Fibroblast of lung (primary cell): ENCODE results near the gene RALGPS2. TPM values are rescaled to one million over a fixed set of nuclear protein-coding genes. Genes with fewer than 3 reads are reported as not detected.

Source experiments
- DNase-seq, 2 donors: peaks; one replicate each; pipeline versions ENCODE4 v3.0.0 to v3.0.0-alpha.2; 2010; ENCODE audit warnings: low read depth in 2 of 2
- H2AFZ ChIP-seq: 2 replicates; pipeline ENCODE4 v1.5.1; 2012; ENCODE audit warnings: low read length, control low read depth, inconsistent platforms
- H3K27ac ChIP-seq: 2 replicates; pipeline ENCODE4 v1.5.1; 2011; ENCODE audit warnings: low read length, control low read depth; ENCODE audit not compliant: insufficient read depth
- H3K27me3 ChIP-seq: 2 replicates; pipeline ENCODE4 v1.5.1; 2011; ENCODE audit warnings: mild to moderate bottlenecking, low read length; ENCODE audit not compliant: control insufficient read depth, insufficient read depth
- H3K36me3 ChIP-seq: 2 replicates; pipeline ENCODE4 v1.5.1; 2011; ENCODE audit warnings: low read length; ENCODE audit not compliant: control insufficient read depth, insufficient read depth
- H3K4me1 ChIP-seq: 2 replicates; pipeline ENCODE4 v1.5.1; 2011; ENCODE audit warnings: low read length; ENCODE audit not compliant: control insufficient read depth, insufficient read depth; ENCODE audit errors: extremely low read depth
- H3K4me2 ChIP-seq: 2 replicates; pipeline ENCODE4 v1.5.1; 2011; ENCODE audit warnings: low read length, control low read depth; ENCODE audit not compliant: insufficient read depth; ENCODE audit errors: extremely low read depth
- H3K4me3 ChIP-seq, 4 experiments: fragments of 200-600 bp in 1 of 4; sonication (generic) in 1 of 4; replicated peaks in 1 of 4; 2 replicates each; pipeline ENCODE4 v1.5.1; 2011 to 2016; ENCODE audit warnings: low read length in 4 of 4, low read depth in 3 of 4, mild to moderate bottlenecking in 3 of 4, control low read depth in 2 of 4, inconsistent platforms in 1 of 4, mixed read lengths in 1 of 4; ENCODE audit not compliant: insufficient read depth in 1 of 4; ENCODE audit errors: control extremely low read depth in 1 of 4
- H3K79me2 ChIP-seq: 2 replicates; pipeline ENCODE4 v1.5.1; 2012; ENCODE audit warnings: mild to moderate bottlenecking, low read length, inconsistent platforms; ENCODE audit not compliant: control insufficient read depth, insufficient read depth
- H3K9ac ChIP-seq: 2 replicates; pipeline ENCODE4 v1.5.1; 2011; ENCODE audit warnings: mild to moderate bottlenecking, low read length, control low read depth; ENCODE audit not compliant: insufficient read depth
- H3K9me3 ChIP-seq: 2 replicates; pipeline ENCODE4 v1.5.1; 2012; ENCODE audit warnings: low read depth, low read length; ENCODE audit not compliant: control insufficient read depth, insufficient read depth
- H4K20me1 ChIP-seq: 2 replicates; pipeline ENCODE4 v1.5.1; 2011; ENCODE audit warnings: low read length; ENCODE audit not compliant: control insufficient read depth, insufficient read depth; ENCODE audit errors: extremely low read depth
- EZH2 ChIP-seq: IDR thresholded peaks from 2 replicates; pipeline ENCODE4 v1.5.1; 2012; ENCODE audit warnings: low read length, control low read depth, mild to moderate bottlenecking; ENCODE audit errors: missing control alignments
- polyA plus RNA-seq, 2 donors: library from polyadenylated mRNA; depleted of rRNA in 1 of 2; stranded (reverse) in 1 of 2; unstranded in 1 of 2; fragments of >200 nt; gene quantifications; 2 replicates each; pipeline ENCODE4 v1.2.1, GENCODE V29; 2011 to 2012; ENCODE audit warnings: missing spikeins in 1 of 2
- total RNA-seq: library from RNA; depleted of rRNA; stranded (reverse); fragments of >200 nt; gene quantifications from 2 replicates; pipeline ENCODE4 v1.2.1, GENCODE V29; 2014
- TF ChIP-seq, protein P1 (sequence below), 2 donors: IDR thresholded peaks in 1 of 2; conservative IDR thresholded peaks in 1 of 2; 1 replicate in 1 of 2; 2 replicates in 1 of 2; pipeline ENCODE4 v1.5.1; 2011 to 2012; ENCODE audit warnings: low read length in 2 of 2, control low read depth in 1 of 2, inconsistent platforms in 1 of 2, low read depth in 1 of 2, mild to moderate bottlenecking in 1 of 2

RALGPS2 gene
- total and polyA plus RNA-seq, 2 donors (not counting 1 experiment from before 2014, with no cell fraction given): 53.8 to 69.7 TPM

DNA sequence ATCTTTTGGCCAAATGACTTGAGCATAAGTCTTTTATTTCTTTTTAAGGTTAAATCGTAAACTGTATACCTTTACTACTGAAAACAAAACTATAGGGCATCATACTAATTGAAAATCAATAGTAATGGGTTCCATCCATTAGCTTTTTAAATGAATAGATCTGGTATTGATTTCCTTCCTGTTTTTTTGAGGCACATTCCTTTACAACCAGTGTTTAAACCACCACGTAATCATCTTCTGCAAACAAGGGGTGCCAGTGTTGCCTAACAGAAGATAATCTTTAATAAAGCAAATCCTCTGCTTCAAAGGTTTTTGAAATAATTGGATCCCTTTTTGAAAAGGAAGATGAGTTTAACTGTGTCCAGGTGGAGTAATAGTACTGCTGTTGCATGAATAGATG lies 194.5 kb downstream of the RALGPS2 start:
- H3K9me3 ChIP-seq: no peaks in the 10 kb centered on the region
- no peaks in the 10 kb centered on the region for H3K27me3 ChIP-seq
- no peak overlapping the region for H3K4me3 ChIP-seq
- no peaks in the 10 kb centered on the region for H3K79me2 ChIP-seq
- no peaks in the 10 kb centered on the region for H3K36me3 ChIP-seq
- DNase-seq: no peak
- TF ChIP-seq, protein P1, sequence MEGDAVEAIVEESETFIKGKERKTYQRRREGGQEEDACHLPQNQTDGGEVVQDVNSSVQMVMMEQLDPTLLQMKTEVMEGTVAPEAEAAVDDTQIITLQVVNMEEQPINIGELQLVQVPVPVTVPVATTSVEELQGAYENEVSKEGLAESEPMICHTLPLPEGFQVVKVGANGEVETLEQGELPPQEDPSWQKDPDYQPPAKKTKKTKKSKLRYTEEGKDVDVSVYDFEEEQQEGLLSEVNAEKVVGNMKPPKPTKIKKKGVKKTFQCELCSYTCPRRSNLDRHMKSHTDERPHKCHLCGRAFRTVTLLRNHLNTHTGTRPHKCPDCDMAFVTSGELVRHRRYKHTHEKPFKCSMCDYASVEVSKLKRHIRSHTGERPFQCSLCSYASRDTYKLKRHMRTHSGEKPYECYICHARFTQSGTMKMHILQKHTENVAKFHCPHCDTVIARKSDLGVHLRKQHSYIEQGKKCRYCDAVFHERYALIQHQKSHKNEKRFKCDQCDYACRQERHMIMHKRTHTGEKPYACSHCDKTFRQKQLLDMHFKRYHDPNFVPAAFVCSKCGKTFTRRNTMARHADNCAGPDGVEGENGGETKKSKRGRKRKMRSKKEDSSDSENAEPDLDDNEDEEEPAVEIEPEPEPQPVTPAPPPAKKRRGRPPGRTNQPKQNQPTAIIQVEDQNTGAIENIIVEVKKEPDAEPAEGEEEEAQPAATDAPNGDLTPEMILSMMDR (conservative IDR thresholded peaks at IDR 0.05 in 1 of 2, IDR thresholded peaks at IDR 0.05 in 1 of 2; ENCODE audit: low read depth in 1 of 2, low read length in 2 of 2): no peak
- TF ChIP-seq EZH2: no peak
- H3K27ac ChIP-seq: no peak overlapping the region
- H3K9ac ChIP-seq: no peak overlapping the region
- no peak overlapping the region for H3K4me2 ChIP-seq
- H4K20me1 ChIP-seq: no peaks in the 10 kb centered on the region
- no peak overlapping the region for H2AFZ ChIP-seq
- H3K4me1 ChIP-seq: no peaks in the 10 kb centered on the region

DNA sequence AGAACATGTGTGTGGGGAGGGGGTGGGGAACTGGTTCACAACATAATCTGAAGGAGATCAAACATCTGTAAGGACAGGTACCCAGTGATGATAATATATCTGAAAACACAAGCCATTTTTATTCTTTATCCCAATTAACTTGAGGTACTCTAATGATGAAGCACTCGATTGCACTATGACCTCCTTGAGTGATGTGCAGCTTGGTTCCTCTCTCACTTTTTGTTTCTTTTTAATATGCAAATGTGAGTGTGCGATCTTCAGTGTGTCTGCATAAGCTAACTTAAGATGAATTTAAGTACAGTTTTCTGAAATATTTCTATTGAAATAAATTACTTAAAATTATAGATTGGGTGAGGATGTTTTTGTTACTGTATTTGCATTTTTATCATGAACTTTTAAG lies 196.5 kb downstream of the RALGPS2 start:
- H4K20me1 ChIP-seq: no peaks in the 10 kb centered on the region
- TF ChIP-seq EZH2: no peak
- TF ChIP-seq, protein P1 (conservative IDR thresholded peaks at IDR 0.05 in 1 of 2, IDR thresholded peaks at IDR 0.05 in 1 of 2; ENCODE audit: low read depth in 1 of 2, low read length in 2 of 2): no peak
- no peaks in the 10 kb centered on the region for H3K79me2 ChIP-seq
- H3K4me2 ChIP-seq: no peak overlapping the region
- no peaks in the 10 kb centered on the region for H3K9me3 ChIP-seq
- H3K27ac ChIP-seq: no peak overlapping the region
- no peak overlapping the region for H3K4me3 ChIP-seq
- H3K9ac ChIP-seq: no peak overlapping the region
- no peaks in the 10 kb centered on the region for H3K4me1 ChIP-seq
- no peaks in the 10 kb centered on the region for H3K36me3 ChIP-seq
- H3K27me3 ChIP-seq: no peaks in the 10 kb centered on the region
- H2AFZ ChIP-seq: no peak overlapping the region
- DNase-seq: no peak

DNA sequence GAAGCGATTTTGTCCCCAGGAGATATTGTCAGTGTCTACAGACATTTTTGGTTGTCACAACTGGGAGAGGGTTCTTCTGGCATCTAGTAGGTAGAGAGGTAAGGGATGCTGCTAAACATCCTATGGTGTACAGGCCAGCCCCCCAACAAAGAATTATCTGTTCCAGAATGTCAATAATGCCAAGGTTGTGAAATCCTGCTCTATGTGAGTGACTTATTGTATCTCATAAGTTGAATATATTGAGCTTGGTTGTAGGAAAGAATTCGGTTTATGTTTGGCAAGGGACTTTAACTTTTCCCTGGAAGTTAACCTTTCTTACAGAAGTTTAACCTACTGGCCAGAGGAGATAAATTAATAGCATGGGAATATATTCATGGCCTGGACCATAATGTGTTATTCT lies 198.5 kb downstream of the RALGPS2 start:
- H3K4me3 ChIP-seq: no peak overlapping the region

More for the DNA sequence above, 198.5 kb downstream of the RALGPS2 start:
- H3K9ac ChIP-seq: no peak overlapping the region
- H3K27ac ChIP-seq: no peak overlapping the region
- H3K4me1 ChIP-seq: no peaks in the 10 kb centered on the region
- H3K9me3 ChIP-seq: no peaks in the 10 kb centered on the region
- no peaks in the 10 kb centered on the region for H4K20me1 ChIP-seq
- no peak for TF ChIP-seq EZH2
- TF ChIP-seq, protein P1 (conservative IDR thresholded peaks at IDR 0.05 in 1 of 2, IDR thresholded peaks at IDR 0.05 in 1 of 2; ENCODE audit: low read depth in 1 of 2, low read length in 2 of 2): no peak
- no peaks in the 10 kb centered on the region for H3K27me3 ChIP-seq
- no peak overlapping the region for H3K4me2 ChIP-seq
- H3K36me3 ChIP-seq: no peaks in the 10 kb centered on the region
- no peak for DNase-seq
- no peaks in the 10 kb centered on the region for H3K79me2 ChIP-seq
- H2AFZ ChIP-seq: no peak overlapping the region
